H9 (cell line): ENCODE data around the gene UEVLD. TPM values are rescaled to one million over a fixed set of nuclear protein-coding genes. Genes with fewer than 3 reads are reported as not detected.

Experiments used
- DNase-seq: peaks from one replicate; pipeline ENCODE4 v3.0.0-alpha.2; 2017
- H2AFZ ChIP-seq: one replicate; pipeline ENCODE4 v1.6.1; 2013; ENCODE audit warnings: mild to moderate bottlenecking, low read length, control low read depth, moderate library complexity
- H2AK5ac ChIP-seq: 2 replicates; pipeline ENCODE4 v1.6.1; 2013; ENCODE audit warnings: low read length, control low read depth, mixed read lengths; ENCODE audit not compliant: insufficient read length
- H2BK120ac ChIP-seq: one replicate; pipeline ENCODE4 v1.6.1; 2013; ENCODE audit warnings: low read depth, mild to moderate bottlenecking, low read length, control low read depth, inconsistent platforms; ENCODE audit not compliant: poor library complexity, severe bottlenecking
- H2BK12ac ChIP-seq: 2 replicates; pipeline ENCODE4 v1.6.1; 2013; ENCODE audit warnings: low read length, control low read depth, mixed read lengths, low read depth; ENCODE audit not compliant: insufficient read length
- H2BK15ac ChIP-seq: 2 replicates; pipeline ENCODE4 v1.6.1; 2013; ENCODE audit warnings: low read depth, low read length, control low read depth
- H2BK20ac ChIP-seq: one replicate; pipeline ENCODE4 v1.6.1; 2013; ENCODE audit warnings: low read depth, mild to moderate bottlenecking, low read length, control low read depth, inconsistent platforms; ENCODE audit not compliant: poor library complexity, severe bottlenecking
- H2BK5ac ChIP-seq: 2 replicates; pipeline ENCODE4 v1.6.1; 2013; ENCODE audit warnings: low read length, control low read depth, mixed read lengths; ENCODE audit not compliant: insufficient read length
- H3K14ac ChIP-seq: 2 replicates; pipeline ENCODE4 v1.6.1; 2013; ENCODE audit warnings: low read length, control low read depth; ENCODE audit not compliant: insufficient read depth
- H3K18ac ChIP-seq: 2 replicates; pipeline ENCODE4 v1.6.1; 2013; ENCODE audit warnings: low read depth, mild to moderate bottlenecking, mixed read lengths, low read length, control low read depth; ENCODE audit not compliant: insufficient read length
- H3K23ac ChIP-seq: 2 replicates; pipeline ENCODE4 v1.6.1; 2013; ENCODE audit warnings: low read length, control low read depth, mixed read lengths, low read depth; ENCODE audit not compliant: insufficient read length
- H3K23me2 ChIP-seq: 2 replicates; pipeline ENCODE4 v1.6.1; 2013; ENCODE audit warnings: low read depth, mild to moderate bottlenecking, mixed read lengths, low read length, control low read depth; ENCODE audit not compliant: insufficient read length, poor library complexity, severe bottlenecking
- H3K27ac ChIP-seq: 2 replicates; pipeline ENCODE4 v1.5.1; 2013; ENCODE audit warnings: low read length, control low read depth, mixed read lengths, low read depth; ENCODE audit not compliant: insufficient read length
- H3K27me3 ChIP-seq: 2 replicates; pipeline ENCODE4 v1.6.1; 2013; ENCODE audit warnings: low read length, control low read depth, inconsistent platforms; ENCODE audit not compliant: insufficient read depth
- H3K4ac ChIP-seq: 2 replicates; pipeline ENCODE4 v1.6.1; 2013; ENCODE audit warnings: low read depth, mild to moderate bottlenecking, control low read depth, inconsistent platforms, low read length, moderate library complexity
- H3K4me1 ChIP-seq: 2 replicates; pipeline ENCODE4 v1.6.1; 2013; ENCODE audit warnings: low read length, control low read depth, inconsistent platforms; ENCODE audit not compliant: insufficient read depth
- H3K4me2 ChIP-seq: 2 replicates; pipeline ENCODE4 v1.6.1; 2013; ENCODE audit warnings: low read length, control low read depth, mixed read lengths; ENCODE audit not compliant: insufficient read length, insufficient read depth
- H3K56ac ChIP-seq: 2 replicates; pipeline ENCODE4 v1.6.1; 2013; ENCODE audit warnings: low read depth, mild to moderate bottlenecking, mixed read lengths, low read length, control low read depth; ENCODE audit not compliant: insufficient read length
- H3K79me1 ChIP-seq: 2 replicates; pipeline ENCODE4 v1.6.1; 2013; ENCODE audit warnings: low read depth, mild to moderate bottlenecking, moderate library complexity, low read length, control low read depth, inconsistent platforms; ENCODE audit not compliant: insufficient read depth, poor library complexity, severe bottlenecking
- H3K79me2 ChIP-seq: 2 replicates; pipeline ENCODE4 v1.6.1; 2013; ENCODE audit warnings: low read length, control low read depth, inconsistent platforms; ENCODE audit not compliant: insufficient read depth
- H3K9ac ChIP-seq: 2 replicates; pipeline ENCODE4 v1.6.1; 2013; ENCODE audit warnings: low read length, control low read depth, mixed read lengths; ENCODE audit not compliant: insufficient read length; ENCODE audit errors: extremely low read depth
- H3K9me3 ChIP-seq: one replicate; pipeline ENCODE4 v1.6.1; 2013; ENCODE audit warnings: low read depth, low read length, inconsistent platforms; ENCODE audit not compliant: control insufficient read depth
- H3T11ph ChIP-seq: one replicate; pipeline ENCODE4 v1.6.1; 2013; ENCODE audit warnings: mild to moderate bottlenecking, low read length, control low read depth, inconsistent platforms
- H4K20me1 ChIP-seq: one replicate; pipeline ENCODE4 v1.6.1; 2013; ENCODE audit not compliant: control insufficient read depth, insufficient read length, insufficient read depth
- H4K5ac ChIP-seq: 2 replicates; pipeline ENCODE4 v1.6.1; 2013; ENCODE audit warnings: low read depth, mild to moderate bottlenecking, mixed read lengths, low read length, control low read depth; ENCODE audit not compliant: insufficient read length
- H4K8ac ChIP-seq: replicated peaks from 2 replicates; pipeline ENCODE4 v1.6.1; 2013; ENCODE audit warnings: low read length, control low read depth, mixed read lengths, low read depth; ENCODE audit not compliant: insufficient read length
- H4K91ac ChIP-seq: 2 replicates; pipeline ENCODE4 v1.6.1; 2013; ENCODE audit warnings: low read depth, mild to moderate bottlenecking, moderate library complexity, mixed read lengths, low read length, control low read depth; ENCODE audit not compliant: insufficient read length
- H3K27ac Mint-ChIP-seq, 3 experiments: 2 replicates in 2 of 3; 3 replicates in 1 of 3; pipeline ENCODE4 v1.8.0; 2020 to 2021; ENCODE audit warnings: mixed read lengths in 3 of 3, mild to moderate bottlenecking in 1 of 3, moderate library complexity in 1 of 3
- H3K27me3 Mint-ChIP-seq: 2 replicates; pipeline ENCODE4 v1.8.0; 2021; ENCODE audit warnings: low read depth, mild to moderate bottlenecking, moderate library complexity, mixed read lengths
- H3K36me3 Mint-ChIP-seq, 3 experiments: 2 replicates in 2 of 3; 3 replicates in 1 of 3; pipeline ENCODE4 v1.8.0; 2020 to 2021; ENCODE audit warnings: low read depth in 3 of 3, mixed read lengths in 3 of 3; ENCODE audit not compliant: insufficient read depth in 1 of 3
- H3K4me1 Mint-ChIP-seq, 2 experiments: 2 replicates each; pipeline ENCODE4 v1.8.0; 2020; ENCODE audit warnings: mixed read lengths in 2 of 2
- H3K4me3 Mint-ChIP-seq, 2 experiments: 2 replicates in 1 of 2; 3 replicates in 1 of 2; pipeline ENCODE4 v1.8.0; 2020 to 2021; ENCODE audit warnings: mild to moderate bottlenecking in 2 of 2, mixed read lengths in 2 of 2, moderate library complexity in 1 of 2
- H3K9me3 Mint-ChIP-seq, 2 experiments: 2 replicates in 1 of 2; 3 replicates in 1 of 2; pipeline ENCODE4 v1.8.0; 2020; ENCODE audit warnings: mild to moderate bottlenecking in 2 of 2, mixed read lengths in 2 of 2, moderate library complexity in 1 of 2
- WGBS: extraction: QIAGEN DNeasy Blood & Tissue Kit; methylation state at CpG from one replicate; pipeline ENCODE4 v1.1.7; 2013; ENCODE audit warnings: missing lambda C conversion rate, low lambda C conversion rate, mixed read lengths; ENCODE audit not compliant: insufficient read length; ENCODE audit errors: extremely low coverage; 5-methylcytosine and 5-hydroxymethylcytosine counted together
- total RNA-seq: library from RNA; stranded (reverse); gene quantifications from 2 replicates; pipeline ENCODE4 v1.2.1, GENCODE V29; 2021
- TF ChIP-seq, protein P1 (sequence below): fragments of 200-600 bp; sonication (generic); conservative IDR thresholded peaks from 3 replicates; pipeline ENCODE4 v1.8.0; 2021; ENCODE audit warnings: antibody characterized with exemption, mild to moderate bottlenecking

The UEVLD gene
- total RNA-seq, 1 experiment from 2014 or later = 7.9 TPM

- Histone ChIP-seq H3K79me1 (no peaks in the 10 kb centered on the region), H3K56ac (no peak overlapping the region), H3K79me2 (peaks cover 10% of the 10 kb centered on the region; the same call in 1 of the 2 replicates), H3K4ac (no peak overlapping the region), H3K23ac (no peak overlapping the region), H3K4me2 (no peak overlapping the region), H2AFZ (no peak overlapping the region), H3K14ac (no peak overlapping the region), H3T11ph (no peak overlapping the region), H2BK12ac (no peak overlapping the region), H3K18ac (no peak overlapping the region), H2BK120ac (no peak overlapping the region), H3K27me3 (no peaks in the 10 kb centered on the region), H4K5ac (no peak overlapping the region), H4K8ac (no peak overlapping the region), H3K9ac (no peak overlapping the region), H3K4me1 (no peaks in the 10 kb centered on the region), H3K23me2 (no peaks in the 10 kb centered on the region), H3K9me3 (no peaks in the 10 kb centered on the region), H3K27ac (no peak overlapping the region), H4K91ac (no peak overlapping the region), H2AK5ac (no peak overlapping the region), H4K20me1 (no peaks in the 10 kb centered on the region), H2BK15ac (no peak overlapping the region), H2BK20ac (no peak overlapping the region), H2BK5ac (no peak overlapping the region)
- Mint-ChIP-seq H3K36me3 (peaks cover 0 to 21% (median 14%) of the 10 kb centered on the region in 3 experiments; a peak in 4 of 7 replicates), H3K9me3 (no peaks in the 10 kb centered on the region), H3K4me1 (peaks cover 2 to 5% of the 10 kb centered on the region in 2 experiments), H3K27me3 (no peaks in the 10 kb centered on the region), H3K4me3 (no peak overlapping the region), H3K27ac (no peak overlapping the region; a peak in 1 of 7 replicates)
- TF ChIP-seq, protein P1, sequence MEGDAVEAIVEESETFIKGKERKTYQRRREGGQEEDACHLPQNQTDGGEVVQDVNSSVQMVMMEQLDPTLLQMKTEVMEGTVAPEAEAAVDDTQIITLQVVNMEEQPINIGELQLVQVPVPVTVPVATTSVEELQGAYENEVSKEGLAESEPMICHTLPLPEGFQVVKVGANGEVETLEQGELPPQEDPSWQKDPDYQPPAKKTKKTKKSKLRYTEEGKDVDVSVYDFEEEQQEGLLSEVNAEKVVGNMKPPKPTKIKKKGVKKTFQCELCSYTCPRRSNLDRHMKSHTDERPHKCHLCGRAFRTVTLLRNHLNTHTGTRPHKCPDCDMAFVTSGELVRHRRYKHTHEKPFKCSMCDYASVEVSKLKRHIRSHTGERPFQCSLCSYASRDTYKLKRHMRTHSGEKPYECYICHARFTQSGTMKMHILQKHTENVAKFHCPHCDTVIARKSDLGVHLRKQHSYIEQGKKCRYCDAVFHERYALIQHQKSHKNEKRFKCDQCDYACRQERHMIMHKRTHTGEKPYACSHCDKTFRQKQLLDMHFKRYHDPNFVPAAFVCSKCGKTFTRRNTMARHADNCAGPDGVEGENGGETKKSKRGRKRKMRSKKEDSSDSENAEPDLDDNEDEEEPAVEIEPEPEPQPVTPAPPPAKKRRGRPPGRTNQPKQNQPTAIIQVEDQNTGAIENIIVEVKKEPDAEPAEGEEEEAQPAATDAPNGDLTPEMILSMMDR = peak; percentile 47
- DNase-seq = no peak
- WGBS = no CpG with 5 or more reads among the region's 4 CpGs
These were observed 66.1 kb downstream of the UEVLD start for GRCh38 chr11:18522388-18522787.
